ENCODE results near the gene GRAP2.
A peak's percentile ranks its signal among the peaks of the same experiment; 100 is the strongest.

GRAP2 gene

DNA sequence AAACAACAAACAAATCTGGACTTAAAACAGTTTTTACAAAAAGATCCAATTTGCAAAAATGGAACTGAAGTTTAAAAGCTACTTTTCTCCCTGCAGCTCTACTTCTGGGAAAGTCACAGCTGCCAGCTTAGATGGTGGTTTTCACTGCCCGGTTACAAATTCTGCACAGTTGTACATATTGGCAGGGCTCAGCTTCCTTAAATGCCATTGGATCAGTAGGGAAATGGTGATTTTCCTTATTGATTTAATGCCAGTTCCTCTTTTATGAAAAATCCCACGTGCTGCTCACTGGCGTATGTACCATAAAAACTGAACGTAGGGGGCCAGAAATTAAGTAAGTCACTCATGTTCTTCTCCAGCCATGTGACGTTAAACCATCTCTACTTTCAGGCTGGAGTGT, 22.8 kb downstream of the GRAP2 start:
- no peak for DNase-seq

DNA sequence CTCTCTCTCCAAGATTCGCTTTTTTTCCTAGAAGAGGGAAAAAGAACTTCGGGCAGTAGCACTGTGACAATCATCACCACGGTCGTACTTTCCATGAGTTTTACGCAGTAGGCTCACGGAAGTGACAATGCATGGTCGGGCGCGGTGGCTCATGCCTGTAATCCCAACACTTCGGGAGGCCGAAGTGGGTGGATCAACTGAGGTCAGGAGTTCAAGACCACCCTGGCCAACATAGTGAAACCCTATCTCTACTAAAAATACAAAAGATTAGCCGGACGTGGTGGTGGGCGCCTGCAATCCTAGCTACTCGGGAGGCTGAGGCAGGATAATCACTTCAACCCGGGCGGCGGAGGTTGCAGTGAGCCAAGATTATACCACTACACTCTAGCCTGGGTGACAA, 23.4 kb downstream of the GRAP2 start:
- no peak for DNase-seq

DNA sequence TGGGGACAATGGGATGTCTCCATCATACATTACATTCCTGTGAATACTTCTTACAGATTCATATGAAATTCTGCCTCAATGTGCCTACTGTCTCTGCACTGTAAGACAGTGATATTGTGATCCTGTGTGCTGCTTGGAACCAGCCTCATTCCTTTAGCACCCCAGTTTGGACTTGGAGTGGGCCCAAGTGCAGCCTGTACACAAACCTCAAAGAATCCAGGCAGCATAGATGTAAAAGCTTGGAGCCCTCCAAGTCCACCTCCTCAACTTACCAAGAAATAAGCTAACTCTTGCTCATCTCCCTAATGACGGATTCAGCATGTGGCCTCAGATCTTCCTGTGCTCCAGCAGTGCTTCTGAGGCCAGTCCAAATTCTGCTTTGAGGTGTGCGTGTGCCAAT, 24.4 kb downstream of the GRAP2 start:
- no peak for DNase-seq

DNA sequence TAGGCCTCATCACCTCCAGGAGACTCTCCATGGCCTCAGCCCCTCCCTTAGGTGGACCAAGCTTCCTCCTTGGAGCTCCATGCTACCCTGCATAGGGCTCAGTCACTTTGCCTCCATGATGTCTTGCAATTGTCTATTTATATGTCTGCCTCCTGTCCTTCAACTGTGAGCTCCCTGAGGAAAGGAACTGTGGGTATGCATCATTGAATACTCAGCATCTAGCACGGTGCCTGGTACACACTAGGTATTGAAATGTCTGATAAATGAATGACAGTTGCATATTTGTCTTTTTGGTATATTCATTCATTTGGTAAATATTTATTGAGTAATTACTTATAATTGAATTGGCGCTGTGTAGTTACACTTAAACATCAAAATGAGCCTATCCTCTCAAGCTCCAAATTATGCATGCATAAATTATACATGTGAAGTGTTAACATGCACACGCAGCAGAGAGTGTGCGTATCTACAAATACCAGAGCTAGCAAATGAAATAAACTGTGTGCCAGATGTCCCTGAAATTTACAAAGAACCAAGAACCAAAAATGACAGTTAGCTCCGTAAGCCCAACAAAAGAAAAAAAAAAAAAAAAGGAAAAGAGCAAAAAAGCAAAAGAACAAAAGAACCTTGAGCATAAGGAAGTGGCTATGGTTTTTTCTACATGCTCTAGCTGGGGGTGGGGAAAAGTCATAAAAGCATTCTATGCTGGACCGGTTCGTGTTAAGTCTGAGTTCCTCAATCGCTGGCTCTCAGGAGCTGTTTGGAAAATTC, 25.2 kb downstream of the GRAP2 start:
- no peak for DNase-seq

DNA sequence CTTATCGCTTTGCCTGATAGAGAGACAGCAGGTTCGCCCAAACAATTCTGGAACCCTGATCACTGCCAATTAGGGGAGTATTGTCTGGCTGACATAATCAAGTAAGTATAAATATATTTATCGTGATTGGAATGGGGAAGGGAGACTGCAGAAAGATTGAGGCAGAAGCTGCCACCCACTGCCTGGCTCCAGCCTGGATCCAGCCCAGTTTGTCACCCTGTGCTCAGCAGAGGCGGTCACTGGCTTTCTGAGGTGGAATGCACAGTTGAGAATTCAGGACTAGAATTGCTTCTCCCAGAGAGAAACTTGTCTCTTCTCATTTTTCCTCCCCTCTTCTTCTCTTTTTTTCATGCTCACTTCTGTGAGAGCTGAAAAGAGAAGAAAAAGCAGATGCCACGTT, 25.9 kb downstream of the GRAP2 start:
- DNase-seq: no peak

DNA sequence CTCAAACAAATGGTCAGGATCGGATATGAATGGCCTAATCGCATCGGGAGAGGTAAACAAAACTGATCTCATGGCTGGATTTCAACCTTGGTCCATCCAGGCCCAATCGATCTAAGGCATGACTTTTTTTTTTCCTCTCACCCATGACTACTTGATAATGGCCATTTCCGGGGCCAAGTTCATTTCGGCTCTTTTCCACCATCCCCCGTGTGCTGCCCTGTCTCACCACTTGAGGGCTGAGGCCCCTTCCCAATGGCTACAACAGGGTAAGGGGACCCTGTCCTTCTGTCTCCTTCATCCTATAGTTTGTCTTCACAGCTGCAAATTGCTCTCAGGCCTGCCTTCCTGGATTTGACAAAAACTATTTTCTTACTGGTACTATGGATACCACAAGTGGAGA, 26.7 kb downstream of the GRAP2 start:
- no peak for DNase-seq

DNA sequence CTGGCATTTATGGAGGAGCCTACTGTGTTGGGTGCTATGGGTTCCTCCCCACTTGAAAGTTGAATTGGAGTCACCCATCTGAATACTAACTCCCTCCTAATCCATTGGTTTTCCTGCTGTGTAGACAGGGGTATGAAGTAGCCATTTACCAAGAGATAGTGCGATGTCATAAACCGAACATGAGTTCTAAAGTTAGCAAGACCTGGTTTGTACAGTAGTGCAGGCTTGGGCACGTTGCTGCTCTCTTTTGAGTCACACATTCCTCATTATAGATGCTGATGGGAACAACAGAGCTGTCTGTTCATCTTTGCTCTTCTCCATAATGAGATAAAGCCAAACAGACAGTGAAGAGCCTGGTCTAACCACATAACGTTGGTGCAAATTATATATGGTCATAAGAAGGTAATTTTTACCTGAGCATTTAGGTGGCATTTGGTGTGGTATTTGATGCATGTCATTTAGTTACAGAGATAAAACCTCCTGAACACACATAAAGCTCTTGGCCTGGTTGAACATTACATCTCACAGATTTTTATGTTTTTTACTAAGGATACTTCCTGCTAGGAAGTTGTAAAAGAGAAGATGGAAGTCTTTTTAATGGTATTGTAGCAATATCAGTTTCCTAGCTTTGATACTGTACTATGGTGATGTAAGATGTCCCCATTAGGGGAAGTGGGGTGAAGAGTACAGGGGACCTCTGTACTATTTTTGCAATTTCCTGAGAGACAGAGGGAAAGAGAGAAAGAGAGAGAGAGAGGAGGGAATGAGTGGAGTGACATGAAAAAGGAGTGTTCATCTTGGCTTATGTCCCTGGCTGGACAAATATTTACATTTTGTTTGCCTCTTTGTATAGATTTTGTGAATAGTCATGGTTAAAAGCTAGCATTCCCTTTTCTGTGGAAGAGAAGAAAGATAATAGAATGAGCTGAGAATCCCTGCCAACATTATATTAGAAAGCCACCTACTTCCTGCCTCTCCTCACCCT, 27.9 kb downstream of the GRAP2 start:
- DNase-seq: no peak

DNA sequence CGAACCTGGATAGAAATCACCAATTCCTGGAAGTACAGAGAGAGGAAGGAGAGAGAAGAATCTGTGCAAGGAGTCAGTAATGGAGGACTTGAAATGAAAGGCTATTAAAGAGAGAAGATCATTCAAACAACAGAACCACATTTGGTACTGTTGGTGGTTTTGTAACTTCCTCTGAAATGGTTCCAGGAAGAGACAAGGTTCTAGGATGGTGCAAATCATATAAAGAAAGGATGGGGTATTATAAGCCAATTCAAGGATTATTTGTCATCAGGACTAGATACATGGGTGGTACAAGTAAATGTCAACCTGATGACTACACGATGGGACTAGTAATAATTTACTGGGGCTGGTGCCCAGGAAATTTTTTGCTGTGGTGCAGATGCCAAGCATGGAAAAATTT, 30.4 kb downstream of the GRAP2 start:
- no peak for DNase-seq

DNA sequence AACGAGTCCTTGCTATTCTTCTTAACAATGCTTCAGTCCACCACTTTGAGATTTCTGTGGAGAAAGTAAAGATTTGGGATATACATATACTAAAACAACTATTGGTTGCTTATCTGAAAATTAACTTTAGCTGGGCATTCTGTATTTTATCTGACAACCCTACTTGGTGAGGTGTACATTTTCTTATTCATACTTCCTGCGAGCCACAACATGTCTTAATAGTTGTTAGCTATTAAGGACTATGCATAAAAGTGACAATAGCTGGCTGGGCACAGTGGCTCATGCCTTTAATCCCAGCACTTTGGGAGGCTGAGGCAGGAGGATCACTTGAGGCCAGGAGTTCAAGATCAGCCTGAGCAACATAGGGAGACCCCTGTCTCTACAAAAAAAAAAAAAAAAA, 31.3 kb downstream of the GRAP2 start:
- DNase-seq: no peak

DNA sequence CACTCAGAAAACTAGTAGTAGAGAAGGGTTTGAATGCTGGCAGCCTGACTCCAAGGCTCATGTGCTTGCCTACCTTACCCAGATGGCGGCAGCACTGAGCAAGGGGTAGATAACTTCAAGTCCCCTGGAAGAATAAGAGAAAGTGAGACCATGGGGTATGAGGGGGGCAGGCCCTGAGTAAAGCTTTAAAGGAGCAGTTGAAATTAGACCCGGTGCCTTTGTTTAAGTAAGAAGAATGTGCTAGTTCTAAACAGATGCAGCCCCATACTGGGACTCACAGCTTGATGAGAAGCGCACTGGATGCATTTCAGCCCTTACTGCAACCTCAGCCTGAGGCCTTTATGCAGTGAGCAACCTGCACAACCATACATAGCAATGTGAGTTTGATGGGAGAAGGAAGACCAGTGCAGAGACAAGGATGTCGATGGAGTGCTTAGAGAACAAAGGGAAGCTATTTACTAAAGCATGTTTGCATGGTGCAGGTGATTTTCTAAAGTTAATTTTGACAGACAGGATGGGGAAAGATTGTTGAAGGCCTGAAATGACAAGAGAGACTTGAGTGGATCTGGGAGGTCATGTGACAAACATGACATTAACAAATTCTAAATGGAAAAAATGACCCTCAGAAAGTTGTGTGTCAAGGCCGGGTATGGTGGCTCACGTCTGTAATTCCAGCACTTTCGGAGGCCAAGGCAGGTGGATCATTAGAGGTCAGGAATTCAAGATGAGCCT, 32.2 kb downstream of the GRAP2 start:
- no peak for DNase-seq

DNA sequence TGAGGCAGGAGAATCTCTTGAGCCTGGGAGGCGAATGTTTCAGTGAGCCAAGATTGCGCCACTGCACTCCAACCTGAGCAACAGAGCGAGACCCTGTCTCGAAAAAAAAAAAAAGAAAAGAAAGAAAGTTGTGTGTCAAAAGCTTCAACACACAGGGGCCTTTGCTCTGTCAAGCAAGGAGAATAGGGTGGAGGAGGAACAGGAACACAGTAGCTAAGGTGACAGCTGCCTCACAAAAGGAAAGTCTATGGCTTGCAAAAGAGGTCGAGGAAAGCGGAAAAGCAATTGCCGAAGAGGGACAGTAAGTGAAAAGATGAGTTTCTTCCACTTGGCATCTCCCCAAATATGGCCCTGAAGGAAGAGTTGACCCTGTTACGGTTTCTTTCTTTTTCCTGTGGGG, 32.9 kb downstream of the GRAP2 start:
- no peak for DNase-seq

DNA sequence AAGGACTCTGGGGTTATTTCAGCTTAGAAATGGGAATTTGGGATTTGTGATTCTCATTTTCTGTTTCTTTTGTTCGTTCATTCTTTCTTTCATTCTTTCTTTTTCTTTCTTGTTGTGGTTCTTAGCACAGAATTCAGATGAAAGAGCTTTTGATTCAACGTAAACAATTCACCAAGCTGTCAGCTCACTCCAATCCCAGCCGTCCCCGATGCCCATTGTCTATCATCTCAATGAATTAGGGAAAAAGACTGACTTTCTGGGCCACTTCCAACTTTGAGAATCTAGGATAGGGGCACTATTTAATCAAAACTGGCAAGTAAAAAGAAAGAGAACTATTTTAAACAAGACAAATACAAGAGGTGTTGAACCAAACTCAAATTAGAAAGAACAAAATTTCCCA, 34.2 kb downstream of the GRAP2 start:
- peak in 9 of 56 donors; percentile 2 to 41 (median 7) for DNase-seq

DNA sequence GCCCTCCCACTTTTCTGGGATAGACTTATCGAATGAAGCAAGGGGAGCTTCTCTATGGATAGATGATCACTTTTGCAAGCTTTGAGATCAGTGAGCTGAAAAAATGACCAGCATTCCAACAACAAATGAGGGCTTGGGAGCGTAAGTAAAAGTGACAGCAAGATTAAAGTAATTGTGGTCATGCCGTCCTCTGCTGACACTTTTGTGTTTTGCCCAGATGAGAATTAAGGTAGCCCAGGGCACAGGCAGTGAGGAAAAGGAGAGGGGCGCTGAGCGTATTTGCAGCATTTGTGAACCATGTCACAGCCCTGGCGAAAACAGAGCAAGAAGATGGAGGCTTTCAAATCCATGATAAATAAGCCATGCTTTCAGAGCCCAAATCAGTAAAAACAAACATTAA, 34.7 kb downstream of the GRAP2 start:
- no peak for DNase-seq

DNA sequence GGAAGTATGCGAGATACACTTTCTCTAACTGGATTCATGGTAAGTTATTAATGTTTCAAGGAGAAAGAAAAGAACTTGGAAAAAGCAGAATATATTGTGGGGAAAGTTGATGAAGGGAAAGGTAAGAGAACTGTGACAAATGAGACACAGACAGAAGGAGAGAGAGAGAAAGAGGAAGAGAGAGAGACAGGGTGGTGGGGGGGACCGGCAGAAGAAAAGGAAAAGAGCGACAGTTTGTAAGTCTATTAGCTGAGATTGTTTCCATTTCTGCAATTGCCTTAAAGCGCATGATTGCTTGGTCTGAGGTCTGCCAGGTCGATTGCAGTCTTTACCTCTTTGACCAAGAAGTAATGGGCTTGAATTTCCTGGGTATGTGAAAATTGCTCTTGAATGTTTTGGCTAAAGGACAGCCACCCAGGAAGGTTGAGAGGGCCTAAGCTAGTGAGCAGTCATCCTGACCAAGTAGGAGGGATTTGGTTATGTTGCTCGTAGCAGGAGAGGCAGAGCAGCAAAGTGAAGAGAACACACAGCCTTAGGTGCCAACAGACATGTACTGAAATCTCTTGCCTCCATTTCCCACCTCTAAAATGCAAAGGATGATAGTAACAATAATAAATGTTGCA, 35.8 kb downstream of the GRAP2 start:
- DNase-seq: no peak

DNA sequence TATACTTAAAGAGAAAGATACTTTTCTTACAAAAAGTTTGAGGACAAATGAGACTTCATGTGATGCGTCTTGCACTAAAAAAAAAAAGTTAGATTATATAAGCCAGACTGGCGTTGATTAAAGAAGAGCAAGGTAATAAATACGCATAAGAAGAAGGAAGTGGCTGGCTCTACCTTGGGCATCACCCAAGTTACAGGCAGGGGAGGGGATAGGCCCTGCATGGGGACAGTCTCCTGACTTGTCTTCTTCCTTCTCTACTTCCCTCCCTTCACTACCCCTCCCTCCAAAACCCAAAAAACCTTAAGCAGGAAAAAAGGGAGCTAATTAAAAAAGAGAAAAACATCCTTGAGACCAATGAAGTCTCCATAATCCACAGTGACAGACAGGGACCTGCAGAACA, 37.0 kb downstream of the GRAP2 start:
- no peak for DNase-seq

DNA sequence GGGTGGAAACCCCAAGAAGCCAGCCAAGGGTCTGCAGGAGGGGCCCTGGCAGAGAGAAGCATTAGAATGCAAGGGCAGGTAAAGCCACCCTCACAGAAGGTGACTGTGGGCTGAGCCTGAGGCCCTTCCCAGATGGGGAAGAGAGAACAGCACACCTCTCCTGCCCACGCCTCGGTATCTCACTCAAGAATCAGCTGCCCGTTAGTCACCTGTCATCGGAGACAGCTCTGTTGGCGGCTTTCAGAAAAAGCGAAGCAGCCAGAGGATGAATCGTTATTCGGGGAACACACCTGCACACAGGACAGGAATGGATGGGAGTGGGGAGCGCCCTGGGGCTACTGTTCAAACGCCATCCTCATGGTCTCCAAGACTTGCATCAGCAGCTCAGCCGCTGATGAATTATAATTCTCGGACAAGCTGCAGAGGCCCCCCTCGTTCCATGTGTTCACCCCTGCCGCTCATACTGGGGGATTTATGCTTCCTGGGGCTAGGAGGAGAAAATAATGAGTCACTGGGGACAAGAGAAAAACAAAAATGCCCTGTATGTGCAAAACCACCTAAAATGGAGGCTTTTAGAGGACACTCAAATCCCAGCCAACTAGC, 37.7 kb downstream of the GRAP2 start:
- no peak for DNase-seq

DNA sequence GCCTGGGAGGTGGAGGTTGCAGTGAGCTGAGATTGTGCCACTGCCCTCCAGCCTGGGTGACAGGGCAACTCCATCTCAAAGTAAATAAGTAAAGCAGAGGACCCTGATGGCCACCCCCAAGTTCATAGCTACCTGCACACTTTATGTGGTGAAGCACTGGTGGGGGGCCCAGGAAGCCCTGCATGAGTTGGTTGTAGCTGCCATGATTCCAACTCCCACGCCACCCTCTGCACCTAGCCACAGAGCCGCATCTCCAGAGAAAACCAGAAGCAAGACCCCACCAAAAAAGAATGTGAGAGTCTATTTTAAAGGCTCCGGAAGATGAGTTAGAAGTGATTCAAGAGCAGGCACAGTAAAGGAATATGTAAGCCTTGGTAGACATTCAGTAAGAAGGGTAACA, 38.9 kb downstream of the GRAP2 start:
- DNase-seq: no peak

DNA sequence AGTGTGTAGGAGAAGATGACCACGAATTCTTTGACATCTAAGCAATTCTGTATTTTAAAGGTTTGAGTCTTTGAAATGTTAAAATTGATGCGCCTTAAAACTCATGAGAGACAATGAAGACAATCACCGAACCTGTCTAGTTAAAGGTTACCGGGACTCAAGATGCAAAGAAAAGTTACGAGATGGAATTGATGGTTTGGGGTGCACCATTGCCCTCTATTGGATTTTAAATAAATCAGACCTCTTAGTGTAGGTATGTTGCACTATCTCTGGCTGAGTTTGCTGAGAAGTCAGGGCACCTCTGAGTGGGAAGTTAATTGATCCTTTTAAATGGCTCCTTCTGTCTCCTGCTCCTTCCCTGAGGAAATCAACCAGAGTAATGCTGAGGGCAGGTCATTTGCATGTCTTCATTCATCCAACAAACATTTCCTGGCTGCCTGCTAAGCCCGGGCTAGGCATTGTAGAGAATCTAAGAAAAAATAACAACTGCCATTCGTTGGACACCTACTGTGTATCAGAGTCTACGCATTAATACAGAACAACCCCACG, 39.9 kb downstream of the GRAP2 start:
- DNase-seq: no peak

DNA sequence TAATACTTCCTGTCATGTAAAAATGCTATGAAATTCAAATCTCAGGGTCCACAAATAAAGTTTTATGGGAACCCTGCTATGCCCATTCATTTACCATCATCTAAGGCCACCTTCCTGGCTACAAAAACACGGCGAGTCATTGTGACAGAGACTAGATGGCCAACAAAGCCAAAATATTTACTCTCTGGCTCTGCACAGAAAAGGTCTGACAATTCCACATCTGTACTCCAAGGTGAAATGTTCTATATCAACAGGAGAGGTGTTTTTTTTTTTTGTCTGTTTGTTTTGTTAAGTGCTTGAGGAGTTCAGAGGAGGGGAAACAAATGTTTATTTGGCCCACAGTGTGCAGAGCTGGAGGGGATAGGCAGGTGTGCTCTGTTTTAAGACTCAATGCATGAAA, 40.7 kb downstream of the GRAP2 start:
- DNase-seq: no peak

DNA sequence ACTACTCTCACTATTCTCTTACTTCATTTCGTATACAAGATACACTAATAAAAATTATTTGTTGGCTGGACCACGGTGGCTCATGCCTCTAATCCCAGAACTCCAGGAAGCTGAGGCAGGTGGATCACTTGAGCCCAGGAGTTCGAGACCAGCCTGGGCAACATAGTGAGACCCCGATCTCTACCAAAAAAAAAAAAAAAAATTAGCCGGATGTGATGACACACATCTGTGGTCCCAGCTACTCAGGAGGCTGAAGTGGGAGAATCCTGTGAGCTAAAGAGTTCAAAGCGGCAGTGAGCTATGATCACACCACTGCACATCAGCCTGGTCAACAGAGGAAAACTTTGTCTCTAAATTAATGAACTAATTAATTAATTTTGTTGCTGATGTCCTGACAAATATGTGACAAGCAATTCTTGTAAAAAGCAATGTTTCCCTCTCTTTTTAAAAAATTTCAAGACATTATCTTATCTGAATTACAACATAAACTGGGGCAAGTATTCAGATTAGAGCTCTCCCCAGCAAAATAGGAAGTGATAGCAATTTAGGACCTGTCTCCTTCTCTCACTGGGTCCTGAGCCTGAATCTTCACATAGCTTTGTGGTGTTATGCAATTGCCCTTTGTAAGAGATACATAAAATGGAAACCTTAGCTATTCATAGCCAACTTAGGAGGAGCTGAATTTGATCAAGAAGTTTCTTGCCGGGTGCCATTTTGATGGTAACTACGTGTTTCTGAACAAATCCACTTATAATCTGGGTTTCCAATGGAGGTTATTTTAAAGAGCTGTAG, 41.8 kb downstream of the GRAP2 start:
- DNase-seq: no peak
